ENCODE data around the gene HSPA1L. TPM values are rescaled to one million over a fixed set of nuclear protein-coding genes. Genes with fewer than 3 reads are reported as not detected.
"Not testable (repeated sequence)": the region's sequence is repeated elsewhere in the genome, so short reads cannot be mapped to it uniquely, and the experiment has no call there.

The HSPA1L gene
- polyA plus RNA-seq, 1 donor: 3.8 TPM

DNA sequence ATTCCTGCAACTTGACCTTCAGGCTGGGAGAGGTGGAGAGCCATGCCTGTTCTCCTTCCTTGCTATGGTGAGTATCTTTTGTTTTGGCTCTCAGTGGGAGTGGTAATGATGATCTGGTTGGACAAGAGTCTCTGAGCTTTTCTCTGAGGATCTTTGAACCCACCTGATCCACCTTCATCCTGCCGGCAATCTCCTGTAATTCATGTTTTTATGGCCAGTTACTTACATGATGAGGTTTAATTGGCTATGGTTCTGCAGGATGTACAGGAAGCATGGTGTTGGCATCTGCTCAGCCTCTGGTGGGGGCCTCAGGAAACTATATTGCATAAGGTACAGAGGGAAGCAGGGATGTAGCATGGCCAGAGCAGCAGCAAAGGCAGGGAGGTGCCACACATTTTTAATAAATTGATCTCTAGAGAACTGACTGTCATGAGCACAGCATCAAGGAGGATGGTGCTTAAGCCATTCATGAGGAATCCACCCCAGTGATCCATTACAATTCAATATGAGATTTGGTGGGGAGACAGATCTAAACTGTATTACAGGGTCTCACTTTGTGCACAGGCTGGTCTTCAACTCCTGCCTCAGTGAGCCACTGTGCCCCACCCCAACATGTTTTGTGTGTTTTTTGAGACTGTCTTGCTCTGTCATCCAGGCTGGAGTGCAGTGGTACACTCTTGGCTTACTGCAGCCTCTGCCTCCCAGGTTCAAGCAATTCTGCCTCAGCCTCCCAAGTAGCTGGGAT, 22.5 kb upstream of the HSPA1L start:
- no peak for DNase-seq

DNA sequence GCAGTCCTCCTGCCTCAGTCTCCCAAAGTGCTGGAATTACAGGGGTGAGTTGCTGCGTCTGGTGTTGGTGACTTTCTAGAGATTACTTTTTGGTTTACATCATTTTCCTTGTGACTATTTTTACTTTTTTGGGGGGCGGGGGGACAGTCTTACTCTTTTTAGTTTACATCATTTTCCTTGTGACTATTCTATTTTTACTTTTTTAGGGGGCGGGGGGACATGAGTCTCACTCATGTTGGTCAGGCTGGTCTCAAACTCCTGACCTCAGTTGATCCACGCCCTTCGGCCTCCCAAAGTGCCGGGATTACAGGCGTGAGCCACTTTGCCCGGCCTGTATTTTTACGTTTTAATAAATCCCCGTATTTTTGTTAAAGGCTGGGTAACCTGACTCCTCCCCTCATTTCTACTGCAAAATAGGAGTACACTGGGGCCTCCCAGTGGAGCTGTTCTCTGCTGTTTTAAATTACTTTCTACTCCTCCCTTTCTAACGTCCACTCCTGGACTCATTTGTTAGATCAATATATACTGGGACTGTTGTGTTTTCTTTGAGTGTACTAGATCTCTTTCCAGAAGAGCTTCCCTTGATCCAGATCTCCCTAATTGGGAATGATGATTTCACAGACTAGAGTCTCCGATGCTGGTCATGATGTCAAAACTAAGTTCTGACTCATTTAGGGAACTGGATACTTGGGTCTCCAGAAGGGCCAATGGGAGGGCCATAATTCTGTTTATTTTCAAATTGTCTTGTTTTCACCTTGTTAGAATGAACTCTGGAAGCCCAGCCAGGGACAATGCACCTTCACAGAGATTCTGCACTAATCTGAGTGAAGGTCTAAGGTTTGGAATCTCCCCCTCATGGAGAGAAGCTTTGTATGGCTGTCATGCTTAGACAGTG, 21.6 kb upstream of the HSPA1L start:
- no peak for DNase-seq

DNA sequence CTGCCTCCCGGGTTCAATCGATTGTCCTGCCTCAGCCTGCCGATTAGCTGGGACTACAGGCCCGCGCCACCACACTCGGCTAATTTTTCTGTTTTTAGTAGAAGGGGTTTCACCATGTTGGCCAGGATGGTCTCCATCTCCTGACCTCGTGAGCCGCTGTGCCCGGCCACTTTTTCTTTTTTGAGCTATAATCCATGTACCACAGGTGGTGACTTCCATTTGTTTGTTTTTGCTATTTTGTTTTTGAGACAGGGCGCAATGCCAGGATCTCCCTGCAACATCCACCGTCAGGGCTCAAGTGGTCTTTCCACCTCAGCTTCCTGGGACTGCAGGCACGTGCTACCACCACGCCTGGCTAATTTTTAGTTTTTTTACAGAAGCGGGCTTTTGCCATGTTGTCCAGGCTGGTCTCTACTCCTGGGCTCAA, 21.0 kb upstream of the HSPA1L start:
- no peak for DNase-seq

DNA sequence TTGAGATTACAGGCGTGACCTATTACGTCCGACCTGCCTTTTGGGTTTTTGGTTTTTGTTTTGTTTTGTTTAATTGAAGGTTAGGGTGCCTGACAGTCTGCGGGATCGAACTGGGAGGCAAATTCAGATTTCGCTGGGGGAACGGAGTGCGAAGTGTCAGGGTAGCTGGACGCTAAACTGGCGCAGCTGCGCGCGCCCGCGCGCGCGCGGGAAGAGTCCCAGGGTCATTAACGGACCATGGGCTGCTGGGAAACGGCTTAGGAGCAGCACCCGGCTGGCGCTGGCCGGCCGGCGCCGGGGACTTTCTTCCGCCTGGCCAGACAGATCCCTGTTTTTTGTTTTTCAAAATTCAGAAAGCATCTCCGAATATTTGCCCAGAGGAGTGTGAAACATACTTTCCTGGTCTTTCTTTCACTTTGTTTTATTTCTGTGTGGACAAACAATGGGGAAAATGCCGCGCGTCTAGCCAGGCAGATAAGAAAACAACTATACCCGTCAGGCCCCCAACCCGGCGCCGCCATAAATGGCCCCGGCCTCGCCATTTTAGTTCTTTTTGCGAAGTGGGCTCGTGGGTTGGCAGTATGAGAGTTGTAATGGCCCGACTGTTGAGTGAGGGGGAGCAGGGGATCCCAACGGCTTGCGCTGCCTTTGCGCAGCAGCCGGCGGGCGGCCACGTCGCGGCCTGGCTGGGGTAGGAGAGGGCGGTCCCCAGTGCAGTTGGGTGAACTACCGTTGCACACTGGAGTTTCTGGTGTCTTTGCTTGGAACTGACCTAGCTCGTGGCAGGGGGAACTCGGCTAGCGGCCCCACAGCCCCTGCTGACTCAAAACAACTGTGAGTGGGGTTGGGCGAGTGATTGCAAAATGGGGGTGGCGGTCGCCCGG, 19.5 kb upstream of the HSPA1L start:
- DNase-seq: peak; percentile 91

DNA sequence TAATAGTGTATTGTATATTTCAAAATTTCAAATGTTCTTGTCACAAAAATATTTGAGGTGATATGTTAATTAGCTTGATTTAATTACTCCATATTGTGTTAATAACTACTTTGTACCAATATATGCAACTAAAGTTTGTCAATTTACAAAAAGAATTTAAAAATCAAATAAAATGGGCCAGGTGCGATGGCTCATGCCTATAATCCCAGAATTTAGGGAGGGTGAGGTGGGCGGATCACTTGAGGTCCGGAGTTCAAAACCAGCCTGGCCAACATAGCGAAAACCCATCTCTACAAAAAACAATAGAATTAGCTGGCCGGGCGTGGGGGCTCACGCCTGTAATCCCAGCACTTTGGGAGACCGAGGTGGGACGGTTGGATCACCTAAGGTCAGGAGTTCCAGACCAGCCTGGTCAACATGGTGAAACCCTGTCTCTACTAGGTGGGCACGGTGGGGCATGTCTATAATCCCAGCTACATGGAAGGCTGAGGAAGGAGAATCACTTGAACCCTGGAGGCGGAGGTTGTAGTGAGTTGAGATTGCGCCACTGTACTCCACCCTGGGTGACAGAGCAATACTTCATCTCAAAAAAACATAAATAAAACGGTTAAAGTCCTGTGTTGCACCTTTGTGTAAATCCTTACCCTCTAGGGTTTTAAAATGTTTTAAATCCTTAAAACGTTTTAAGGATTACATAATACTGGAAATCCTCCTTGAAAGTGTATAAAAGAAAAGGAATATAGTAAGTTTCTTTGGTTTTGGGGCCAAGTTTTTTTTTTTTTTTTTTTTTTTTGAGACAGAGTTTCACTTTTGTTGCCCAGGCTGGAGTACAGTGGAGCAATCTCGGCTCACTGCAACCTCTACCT, 16.5 kb upstream of the HSPA1L start:
- no peak for DNase-seq

DNA sequence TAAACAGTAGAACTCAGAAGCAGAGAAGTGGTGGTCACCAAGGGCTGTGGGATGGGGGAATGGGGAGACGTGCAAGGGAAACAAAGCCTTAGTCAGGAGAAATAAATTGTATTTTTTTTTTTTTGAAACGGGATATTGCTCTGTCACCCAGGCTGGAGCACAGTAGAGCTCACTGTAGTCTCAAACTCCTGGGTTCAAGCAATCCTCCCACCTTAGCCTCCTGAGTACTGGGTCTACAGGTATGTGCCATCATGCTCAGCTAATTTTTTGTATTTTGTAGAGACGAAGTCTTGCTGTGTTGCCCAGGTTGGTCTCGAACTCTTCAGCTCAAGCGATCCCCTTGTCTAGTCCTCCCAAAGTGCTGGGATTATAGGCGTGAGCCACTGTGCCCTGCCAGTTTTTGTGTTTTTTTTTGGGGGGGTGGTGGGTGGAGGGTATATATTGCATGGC, 15.8 kb upstream of the HSPA1L start:
- no peak for DNase-seq

DNA sequence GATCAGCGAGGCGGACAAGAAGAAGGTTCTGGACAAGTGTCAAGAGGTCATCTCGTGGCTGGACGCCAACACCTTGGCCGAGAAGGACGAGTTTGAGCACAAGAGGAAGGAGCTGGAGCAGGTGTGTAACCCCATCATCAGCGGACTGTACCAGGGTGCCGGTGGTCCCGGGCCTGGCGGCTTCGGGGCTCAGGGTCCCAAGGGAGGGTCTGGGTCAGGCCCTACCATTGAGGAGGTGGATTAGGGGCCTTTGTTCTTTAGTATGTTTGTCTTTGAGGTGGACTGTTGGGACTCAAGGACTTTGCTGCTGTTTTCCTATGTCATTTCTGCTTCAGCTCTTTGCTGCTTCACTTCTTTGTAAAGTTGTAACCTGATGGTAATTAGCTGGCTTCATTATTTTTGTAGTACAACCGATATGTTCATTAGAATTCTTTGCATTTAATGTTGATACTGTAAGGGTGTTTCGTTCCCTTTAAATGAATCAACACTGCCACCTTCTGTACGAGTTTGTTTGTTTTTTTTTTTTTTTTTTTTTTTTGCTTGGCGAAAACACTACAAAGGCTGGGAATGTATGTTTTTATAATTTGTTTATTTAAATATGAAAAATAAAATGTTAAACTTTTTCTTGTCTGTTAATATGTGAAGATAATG, 14.7 kb upstream of the HSPA1L start:
- peak; percentile 82 for DNase-seq

DNA sequence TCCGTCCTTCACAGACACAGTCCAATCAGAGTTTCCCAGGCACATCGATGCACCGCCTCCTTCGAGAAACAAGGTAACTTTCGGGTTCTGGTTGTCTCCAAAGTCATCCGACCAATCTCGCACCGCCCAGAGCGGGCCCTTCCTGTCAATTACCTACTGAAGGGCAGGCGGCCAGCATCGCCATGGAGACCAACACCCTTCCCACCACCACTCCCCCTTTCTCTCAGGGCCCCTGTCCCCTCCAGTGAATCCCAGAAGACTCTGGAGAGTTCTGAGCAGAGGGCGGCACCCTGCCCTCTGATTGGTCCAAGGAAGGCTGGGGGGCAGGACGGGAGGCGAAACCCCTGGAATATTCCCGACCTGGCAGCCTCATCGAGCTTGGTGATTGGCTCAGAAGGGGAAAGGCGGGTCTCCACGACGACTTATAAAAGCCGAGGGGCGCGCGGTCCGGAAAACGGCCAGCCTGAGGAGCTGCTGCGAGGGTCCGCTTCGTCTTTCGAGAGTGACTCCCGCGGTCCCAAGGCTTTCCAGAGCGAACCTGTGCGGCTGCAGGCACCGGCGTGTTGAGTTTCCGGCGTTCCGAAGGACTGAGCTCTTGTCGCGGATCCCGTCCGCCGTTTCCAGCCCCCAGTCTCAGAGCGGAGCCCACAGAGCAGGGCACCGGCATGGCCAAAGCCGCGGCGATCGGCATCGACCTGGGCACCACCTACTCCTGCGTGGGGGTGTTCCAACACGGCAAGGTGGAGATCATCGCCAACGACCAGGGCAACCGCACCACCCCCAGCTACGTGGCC, 12.4 kb upstream of the HSPA1L start, which contains the start of gene HSPA1B:
TSS of gene HSPA1B (plus strand) at position 453 of the 794 bp plus-strand sequence. CDS start at position 666, 213 bp downstream.
- peak; percentile 99 for DNase-seq

DNA sequence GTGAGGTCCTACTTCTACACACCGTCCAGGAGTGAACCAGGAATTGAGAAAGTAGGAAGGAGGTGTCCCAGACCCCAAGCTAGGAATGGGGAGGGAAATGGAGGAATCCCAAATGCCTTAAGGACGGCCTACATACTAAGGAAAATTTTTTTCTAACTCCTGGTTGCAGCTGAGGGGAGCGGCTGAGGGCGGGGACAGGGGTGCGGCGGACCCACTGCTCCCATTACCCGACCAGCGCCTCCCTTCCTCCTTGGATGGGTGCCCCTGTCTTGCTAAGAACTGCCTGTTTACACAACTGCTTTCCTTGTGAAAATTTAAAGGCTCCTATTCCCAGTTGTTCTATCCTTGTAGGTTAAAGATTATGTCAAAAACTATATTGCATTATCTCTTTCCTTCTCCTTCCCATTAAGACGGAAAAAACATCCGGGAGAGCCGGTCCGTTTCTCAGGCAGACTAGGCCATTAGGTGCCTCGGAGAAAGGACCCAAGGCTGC, 11.8 kb upstream of the HSPA1L start:
- no peak for DNase-seq

DNA sequence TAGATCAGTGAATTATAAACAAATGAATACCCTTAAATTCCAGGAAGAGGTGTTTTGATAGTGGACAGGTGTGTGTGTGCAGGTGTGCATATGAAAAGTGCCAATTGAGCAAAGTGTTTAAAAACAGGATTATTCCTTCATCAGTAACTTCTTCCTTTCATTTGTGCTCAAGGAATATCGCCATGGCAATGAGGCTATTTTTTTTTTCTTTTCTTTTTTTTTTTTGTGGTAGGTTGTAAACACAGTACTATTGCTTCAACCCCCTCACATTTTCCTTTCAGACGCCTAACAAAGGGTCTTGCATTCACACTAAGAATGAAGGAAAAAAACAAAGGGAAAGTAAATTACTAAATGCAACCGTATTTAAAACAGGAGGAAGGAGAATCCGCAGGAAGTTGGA, 10.5 kb upstream of the HSPA1L start:
- DNase-seq: no peak

DNA sequence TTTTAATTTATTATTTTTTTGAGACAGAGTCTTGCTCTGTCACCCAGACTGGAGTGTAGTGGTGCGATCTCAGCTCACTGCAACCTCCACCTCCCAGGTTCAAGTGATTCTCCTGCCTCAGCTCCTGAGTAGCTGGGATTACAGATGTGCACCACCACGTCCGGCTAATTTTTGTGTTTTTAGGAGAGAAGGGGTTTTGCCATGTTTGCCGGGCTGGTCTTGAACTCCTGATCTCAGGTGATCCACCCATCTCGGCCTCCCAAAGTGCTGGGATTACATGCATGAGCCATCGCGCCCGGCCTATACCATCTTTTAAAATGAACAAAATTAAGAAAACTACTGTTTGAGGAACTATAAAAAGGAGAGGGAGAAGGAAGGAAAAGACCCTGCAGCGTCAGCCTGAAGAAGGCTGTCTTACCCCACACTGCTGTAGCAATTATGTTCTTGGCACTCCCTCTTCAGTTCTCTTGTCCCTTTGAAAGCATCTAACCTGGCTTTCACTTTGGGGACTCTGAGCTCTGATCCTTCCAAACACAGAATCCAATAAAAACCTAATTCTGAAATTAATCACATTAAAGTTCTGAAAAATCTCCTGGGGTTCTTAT, 8.6 kb upstream of the HSPA1L start:
- not testable (repeated sequence) for DNase-seq

DNA sequence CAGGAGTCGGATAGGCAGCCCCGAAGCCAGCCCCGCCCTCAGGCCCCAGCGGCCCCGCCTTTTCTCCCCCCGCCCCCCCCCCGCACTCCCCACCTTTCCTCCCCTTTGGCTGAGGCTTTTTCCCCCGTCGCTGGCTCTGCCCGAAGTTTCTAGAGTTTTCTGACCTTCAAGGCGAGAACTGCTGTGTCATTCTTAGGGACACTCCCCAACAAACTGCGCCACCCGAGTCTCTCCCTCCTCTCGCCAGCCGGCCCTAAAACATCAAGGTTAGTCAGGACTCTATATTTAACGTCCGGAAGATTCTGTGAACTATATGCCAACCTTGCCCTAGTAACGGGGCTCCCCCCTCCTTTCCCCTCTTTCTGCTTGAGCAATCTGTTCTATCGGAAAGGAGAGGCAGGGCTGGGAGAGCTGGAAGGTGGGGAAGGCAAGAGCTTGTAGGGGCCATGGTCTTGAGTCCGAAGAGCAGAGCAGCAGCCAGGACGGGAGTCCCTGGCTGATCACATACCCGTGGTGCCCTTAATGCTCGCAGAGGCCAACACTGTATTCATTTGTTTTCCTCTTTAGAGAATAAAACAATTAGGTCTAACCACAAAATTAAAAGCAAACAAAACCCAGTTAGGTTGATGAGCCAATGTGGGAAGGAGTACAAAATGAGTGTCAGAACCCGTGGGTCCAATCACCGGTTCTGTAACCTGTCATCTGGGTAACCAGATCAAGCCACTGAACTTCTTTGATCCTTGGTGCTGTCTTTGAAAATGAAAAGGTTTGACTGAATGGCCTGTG, 7.1 kb upstream of the HSPA1L start:
- peak; percentile 80 for DNase-seq

DNA sequence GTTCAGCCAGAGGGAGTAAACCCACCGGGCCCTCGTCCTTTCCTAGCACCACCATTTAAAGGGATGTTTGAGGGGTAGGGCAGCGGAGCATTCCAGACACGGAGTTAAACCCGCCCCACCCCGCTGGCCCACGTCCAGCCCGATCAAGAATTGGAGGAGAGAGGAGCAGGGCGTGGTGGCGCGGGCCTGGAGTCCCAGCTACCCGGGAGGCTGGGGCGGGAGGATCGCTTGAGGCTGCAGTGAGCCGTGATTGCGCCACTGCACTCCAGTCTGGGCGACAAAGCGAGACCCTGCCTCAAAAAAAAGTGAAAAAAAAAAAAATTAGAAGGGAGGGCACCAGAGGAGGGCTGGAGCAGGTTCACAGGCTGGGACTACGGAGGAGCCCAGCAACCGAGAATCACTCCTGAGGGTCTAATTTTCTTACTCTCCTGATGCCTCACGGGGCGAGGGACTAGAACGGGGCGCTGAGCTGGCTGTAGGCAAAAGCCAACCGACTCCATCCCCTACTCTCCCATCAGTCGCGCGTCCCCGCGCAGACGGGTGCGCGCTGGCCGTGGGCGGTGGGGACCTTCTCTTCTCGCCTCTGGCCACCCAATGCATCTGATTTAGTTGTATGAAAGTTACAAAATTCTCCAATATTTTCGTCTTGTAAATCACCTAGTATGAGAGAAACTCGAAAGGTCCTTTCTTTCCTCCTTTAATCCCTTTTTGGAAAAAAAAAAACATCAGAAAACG, 6.4 kb upstream of the HSPA1L start:
- no peak for DNase-seq

DNA sequence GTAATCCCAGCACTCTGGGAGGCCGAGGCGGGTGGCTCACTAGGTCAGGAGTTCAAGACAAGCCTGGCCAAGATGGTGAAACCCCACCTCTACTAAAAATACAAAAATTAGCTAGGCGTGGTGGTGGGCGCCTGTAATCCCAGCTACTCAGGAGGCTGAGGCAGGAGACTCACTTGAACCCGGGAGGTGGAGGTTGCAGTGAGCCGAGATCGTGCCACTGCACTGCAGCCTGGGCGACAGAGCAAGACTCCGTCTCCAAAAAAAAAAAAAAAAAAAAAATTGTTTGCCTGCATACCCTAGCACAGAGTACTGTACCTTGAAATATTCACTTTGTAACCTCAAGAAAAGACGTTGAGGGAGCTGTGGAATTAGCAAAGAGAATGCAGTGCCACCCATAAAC, 5.3 kb upstream of the HSPA1L start:
- DNase-seq: not testable (repeated sequence)

DNA sequence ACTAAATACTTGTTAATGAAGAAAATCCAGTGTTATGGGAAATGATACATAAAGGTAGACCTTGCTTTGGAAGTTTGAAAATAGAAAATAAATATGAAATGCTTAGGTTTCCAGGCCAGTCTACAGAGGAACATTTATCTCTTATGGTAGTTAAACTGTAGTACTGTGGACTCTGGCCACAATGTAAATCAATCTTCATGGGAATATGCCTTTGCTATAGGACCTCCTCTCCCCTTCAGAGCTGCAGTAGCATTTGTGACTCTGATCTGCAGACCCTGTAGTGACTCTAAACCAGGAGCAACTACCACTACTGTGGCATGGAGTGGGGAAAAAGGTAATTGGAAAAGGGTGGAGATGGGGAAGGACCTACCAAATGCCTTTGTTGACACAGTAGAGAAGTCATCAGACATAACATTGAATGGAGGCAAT, 4.8 kb upstream of the HSPA1L start:
- DNase-seq: no peak

DNA sequence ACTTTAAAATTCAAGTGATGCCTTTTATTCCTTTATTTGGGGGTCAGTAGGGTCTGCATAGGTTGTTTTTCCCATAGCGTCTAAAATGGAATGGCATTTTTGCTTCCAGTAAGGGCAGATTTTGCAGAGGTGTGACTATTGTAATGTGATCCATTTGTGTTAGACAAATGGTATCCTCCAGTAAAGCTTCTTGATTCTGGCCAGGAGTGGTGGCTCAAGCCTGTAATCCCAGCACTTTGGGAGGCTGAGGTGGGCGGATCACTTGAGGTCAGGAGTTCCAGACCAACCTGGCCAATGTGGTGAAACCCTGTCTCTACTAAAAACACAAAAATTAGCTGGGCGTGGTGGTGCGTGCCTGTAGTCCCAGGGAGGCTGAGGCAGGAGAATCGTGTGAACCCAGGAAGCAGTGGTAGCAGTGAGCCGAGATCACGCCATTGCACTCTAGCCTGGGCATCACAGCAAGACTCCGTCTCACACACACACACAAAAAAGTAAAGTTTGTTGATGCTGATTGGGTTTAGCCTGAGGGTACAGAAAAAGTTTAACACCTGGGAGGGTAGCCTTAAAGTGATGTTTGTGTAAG, 2.9 kb upstream of the HSPA1L start:
- not testable (repeated sequence) for DNase-seq
